Tibial artery (tissue), 4 donors: ENCODE data around the gene PHF19.

Experiments used
- DNase-seq, 2 donors: peaks; one replicate each; pipeline ENCODE4 v3.0.0-alpha.2; 2019
- H3K27ac ChIP-seq, 2 donors: fragments of 200-600 bp; sonication (generic) in 1 of 2; 1 replicate in 1 of 2; 2 replicates in 1 of 2; pipeline ENCODE4 v1.5.1; 2018 to 2019; ENCODE audit warnings: mild to moderate bottlenecking in 1 of 2
- H3K27me3 ChIP-seq, 2 donors: fragments of 200-600 bp; sonication (generic) in 1 of 2; one replicate each; pipeline versions ENCODE4 v1.5.1 to v1.6.0; 2016 to 2019
- H3K36me3 ChIP-seq, 3 donors: fragments of 200-600 bp; sonication (generic) in 2 of 3; one replicate each; pipeline ENCODE4 v1.5.1; 2016 to 2019; ENCODE audit warnings: mild to moderate bottlenecking in 2 of 3
- H3K4me1 ChIP-seq, 4 donors: fragments of 200-600 bp; sonication (generic) in 2 of 4; 1 replicate in 3 of 4; 2 replicates in 1 of 4; pipeline ENCODE4 v1.5.1; 2016 to 2019
- H3K4me3 ChIP-seq, 2 donors: fragments of 200-600 bp; sonication (generic) in 1 of 2; 1 replicate in 1 of 2; 2 replicates in 1 of 2; pipeline ENCODE4 v1.5.1; 2018 to 2019; ENCODE audit warnings: mild to moderate bottlenecking in 2 of 2
- H3K9me3 ChIP-seq, 3 donors: fragments of 200-600 bp; sonication (generic) in 1 of 3; one replicate each; pipeline ENCODE4 v1.5.1; 2016 to 2019
- intact Hi-C: fragments of 100-400 bp; cut with DNase I; formaldehyde crosslinking; loops from one replicate; pipeline ENCODE4 v1.15.0; 2023; ENCODE audit warnings: low total_unique reads
- TF ChIP-seq, protein P1 (sequence below), 2 experiments: fragments of 200-600 bp in 1 of 2; fragments of 450-650 bp in 1 of 2; IDR thresholded peaks; one replicate each; pipeline ENCODE4 v1.5.1; 2017 to 2019; ENCODE audit warnings: antibody characterized with exemption in 2 of 2, mild to moderate bottlenecking in 1 of 2, moderate library complexity in 1 of 2

The PHF19 gene

GRCh38 chr9:120901755-120902568 is 25.0 kb upstream of the PHF19 start:
- Histone ChIP-seq H3K4me1 (peaks cover 0 to 11% (median 7%) of the 10 kb centered on the region in 4 donors), H3K9me3 (no peaks in the 10 kb centered on the region), H3K36me3 (peaks cover 0 to 24% (median 12%) of the 10 kb centered on the region in 3 donors), H3K27ac (no peak overlapping the region), H3K4me3 (no peak overlapping the region), H3K27me3 (no peaks in the 10 kb centered on the region)
- TF ChIP-seq, protein P1, sequence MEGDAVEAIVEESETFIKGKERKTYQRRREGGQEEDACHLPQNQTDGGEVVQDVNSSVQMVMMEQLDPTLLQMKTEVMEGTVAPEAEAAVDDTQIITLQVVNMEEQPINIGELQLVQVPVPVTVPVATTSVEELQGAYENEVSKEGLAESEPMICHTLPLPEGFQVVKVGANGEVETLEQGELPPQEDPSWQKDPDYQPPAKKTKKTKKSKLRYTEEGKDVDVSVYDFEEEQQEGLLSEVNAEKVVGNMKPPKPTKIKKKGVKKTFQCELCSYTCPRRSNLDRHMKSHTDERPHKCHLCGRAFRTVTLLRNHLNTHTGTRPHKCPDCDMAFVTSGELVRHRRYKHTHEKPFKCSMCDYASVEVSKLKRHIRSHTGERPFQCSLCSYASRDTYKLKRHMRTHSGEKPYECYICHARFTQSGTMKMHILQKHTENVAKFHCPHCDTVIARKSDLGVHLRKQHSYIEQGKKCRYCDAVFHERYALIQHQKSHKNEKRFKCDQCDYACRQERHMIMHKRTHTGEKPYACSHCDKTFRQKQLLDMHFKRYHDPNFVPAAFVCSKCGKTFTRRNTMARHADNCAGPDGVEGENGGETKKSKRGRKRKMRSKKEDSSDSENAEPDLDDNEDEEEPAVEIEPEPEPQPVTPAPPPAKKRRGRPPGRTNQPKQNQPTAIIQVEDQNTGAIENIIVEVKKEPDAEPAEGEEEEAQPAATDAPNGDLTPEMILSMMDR (IDR thresholded peaks at IDR 0.05), result no peak
- DNase-seq, result no peak
- intact Hi-C loops, result no loop called here

- H3K4me1 ChIP-seq, result peaks cover 0 to 16% (median 11%) of the 10 kb centered on the region in 4 donors
- no peaks in the 10 kb centered on the region for H3K27me3 ChIP-seq
- DNase-seq, result no peak
- no peaks in the 10 kb centered on the region for H3K9me3 ChIP-seq
- no peak overlapping the region for H3K4me3 ChIP-seq
- TF ChIP-seq, protein P1 (IDR thresholded peaks at IDR 0.05), result no peak
- intact Hi-C loops, result no loop called here
- peaks cover 0 to 24% (median 12%) of the 10 kb centered on the region in 3 donors for H3K36me3 ChIP-seq
- no peak overlapping the region for H3K27ac ChIP-seq
These were observed 23.8 kb upstream of the PHF19 start for GRCh38 chr9:120900824-120901223.

DNA sequence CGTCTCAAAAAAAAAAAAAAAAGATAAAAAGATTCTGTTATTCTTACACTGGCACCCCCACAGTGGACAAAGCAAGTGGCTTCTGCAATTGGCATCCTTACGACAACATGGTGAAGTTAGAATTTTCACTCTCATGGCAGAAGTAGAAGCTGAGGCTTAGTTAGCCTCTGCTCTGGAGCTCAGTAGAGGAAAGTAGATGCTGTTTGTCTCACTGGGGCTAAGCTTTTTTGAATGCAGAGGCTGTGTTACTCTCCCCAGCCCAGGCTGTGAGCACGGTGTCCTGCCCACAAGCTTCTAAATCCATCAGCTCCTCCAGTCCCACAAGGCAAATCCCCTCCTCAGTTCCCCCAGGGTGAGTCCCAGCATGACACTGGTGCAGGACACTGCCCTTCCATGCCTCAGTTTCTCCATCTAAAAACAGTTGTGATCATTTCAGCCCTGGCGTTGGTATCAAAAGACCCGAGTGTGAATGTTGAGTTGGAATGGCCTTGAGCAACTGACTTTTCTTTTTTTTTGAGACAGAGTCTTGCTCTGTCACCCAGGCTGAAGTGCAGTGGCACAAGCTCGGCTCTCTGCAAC is 22.6 kb upstream of the PHF19 start:
- Histone ChIP-seq H3K27ac (no peak overlapping the region), H3K4me3 (no peak overlapping the region), H3K9me3 (no peaks in the 10 kb centered on the region), H3K27me3 (no peaks in the 10 kb centered on the region), H3K4me1 (peaks cover 0 to 25% (median 13%) of the 10 kb centered on the region in 4 donors), H3K36me3 (peaks cover 0 to 15% (median 5%) of the 10 kb centered on the region in 3 donors)
- intact Hi-C loops, result no loop called here
- TF ChIP-seq, protein P1 (IDR thresholded peaks at IDR 0.05), result no peak
- DNase-seq, result no peak

GRCh38 chr9:120898396-120898795 is 21.4 kb upstream of the PHF19 start:
- intact Hi-C loops, result no loop called here
- DNase-seq, result no peak
- TF ChIP-seq, protein P1 (IDR thresholded peaks at IDR 0.05), result no peak
- no peaks in the 10 kb centered on the region for H3K27me3 ChIP-seq
- peaks cover 0 to 4% (median 0%) of the 10 kb centered on the region in 3 donors for H3K36me3 ChIP-seq
- H3K4me1 ChIP-seq, result peaks cover 0 to 35% (median 20%) of the 10 kb centered on the region in 4 donors
- H3K27ac ChIP-seq, result no peak overlapping the region
- H3K4me3 ChIP-seq, result no peak overlapping the region
- no peaks in the 10 kb centered on the region for H3K9me3 ChIP-seq

DNA sequence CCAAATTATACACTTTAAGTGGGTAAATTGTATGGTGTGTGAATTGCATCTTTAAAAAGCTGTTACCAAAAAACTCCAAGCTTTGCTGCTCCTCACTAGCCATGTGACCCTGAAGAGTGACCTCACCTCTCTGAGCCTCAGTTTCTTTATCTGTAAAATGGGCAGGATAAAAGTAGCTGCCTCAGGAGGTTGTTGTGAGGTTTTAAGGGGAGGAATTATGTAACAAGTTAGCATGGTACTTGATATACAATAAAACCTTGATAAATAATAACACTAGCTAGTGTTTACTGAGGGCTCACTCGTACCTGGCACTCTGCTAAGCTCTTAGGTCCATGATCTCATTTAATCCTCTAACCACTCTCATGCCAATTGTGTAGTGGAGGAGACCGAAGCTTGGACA is 19.0 kb upstream of the PHF19 start:
- no peaks in the 10 kb centered on the region for H3K27me3 ChIP-seq
- intact Hi-C loops, result no loop called here
- peak overlapping the region; percentile 90 to 91 for H3K27ac ChIP-seq
- peaks cover 0 to 44% (median 28%) of the 10 kb centered on the region in 4 donors for H3K4me1 ChIP-seq
- H3K9me3 ChIP-seq, result no peaks in the 10 kb centered on the region
- H3K36me3 ChIP-seq, result no peaks in the 10 kb centered on the region
- no peak overlapping the region for H3K4me3 ChIP-seq
- no peak for DNase-seq
- TF ChIP-seq, protein P1 (IDR thresholded peaks at IDR 0.05), result no peak
